PC-9 (cell line): ENCODE data around the gene ANKRD63.

Experiments used
- CTCF ChIP-seq: fragments of 200-600 bp; sonication (generic); conservative IDR thresholded peaks from 2 replicates; pipeline ENCODE4 v1.6.1; 2017; ENCODE audit warnings: mixed run types, antibody characterized with exemption, mild to moderate bottlenecking, moderate library complexity
- EZH2 ChIP-seq: fragments of 200-600 bp; sonication (generic); IDR thresholded peaks from 2 replicates; pipeline ENCODE4 v1.8.0; 2017; ENCODE audit warnings: antibody characterized with exemption, low read depth

DNA sequence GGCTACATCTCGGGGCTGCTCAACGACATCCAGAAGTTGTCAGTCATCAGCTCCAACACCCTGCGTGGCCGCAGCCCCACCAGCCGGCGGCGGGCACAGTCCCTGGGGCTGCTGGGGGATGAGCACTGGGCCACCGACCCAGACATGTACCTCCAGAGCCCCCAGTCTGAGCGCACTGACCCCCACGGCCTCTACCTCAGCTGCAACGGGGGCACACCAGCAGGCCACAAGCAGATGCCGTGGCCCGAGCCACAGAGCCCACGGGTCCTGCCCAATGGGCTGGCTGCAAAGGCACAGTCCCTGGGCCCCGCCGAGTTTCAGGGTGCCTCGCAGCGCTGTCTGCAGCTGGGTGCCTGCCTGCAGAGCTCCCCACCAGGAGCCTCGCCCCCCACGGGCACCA, 17.0 kb downstream of the ANKRD63 start:
- no peak for TF ChIP-seq CTCF
- TF ChIP-seq EZH2, result no peak
